Measurements from ENCODE around the gene PHTF1. TPM values are rescaled to one million over a fixed set of nuclear protein-coding genes. Genes with fewer than 3 reads are reported as not detected.
"Not testable (repeated sequence)": the region's sequence is repeated elsewhere in the genome, so short reads cannot be mapped to it uniquely, and the experiment has no call there.

The PHTF1 gene
- polyA plus RNA-seq, 3 donors, result 21.9 to 27.0 (median 26.2) TPM

DNA sequence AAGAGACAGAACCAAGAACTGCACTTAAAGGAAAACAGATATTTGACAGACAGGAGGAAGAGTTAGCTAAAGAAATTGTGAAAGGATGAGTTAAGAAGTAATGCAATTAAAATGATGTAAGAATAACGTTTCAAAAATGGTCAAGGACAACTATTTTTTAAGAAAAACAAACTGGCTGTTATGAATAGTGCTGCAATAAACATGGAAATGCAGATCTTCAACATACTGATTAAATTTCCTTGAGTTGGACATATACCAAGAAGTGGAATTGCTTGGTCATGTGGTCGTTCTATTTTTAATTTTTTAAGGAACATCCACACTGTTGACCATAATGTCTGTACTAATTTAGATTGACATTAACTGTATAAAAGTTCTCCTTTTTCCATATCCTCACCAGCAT lies 23.1 kb upstream of the PHTF1 start:
- DNase-seq, result no peak

DNA sequence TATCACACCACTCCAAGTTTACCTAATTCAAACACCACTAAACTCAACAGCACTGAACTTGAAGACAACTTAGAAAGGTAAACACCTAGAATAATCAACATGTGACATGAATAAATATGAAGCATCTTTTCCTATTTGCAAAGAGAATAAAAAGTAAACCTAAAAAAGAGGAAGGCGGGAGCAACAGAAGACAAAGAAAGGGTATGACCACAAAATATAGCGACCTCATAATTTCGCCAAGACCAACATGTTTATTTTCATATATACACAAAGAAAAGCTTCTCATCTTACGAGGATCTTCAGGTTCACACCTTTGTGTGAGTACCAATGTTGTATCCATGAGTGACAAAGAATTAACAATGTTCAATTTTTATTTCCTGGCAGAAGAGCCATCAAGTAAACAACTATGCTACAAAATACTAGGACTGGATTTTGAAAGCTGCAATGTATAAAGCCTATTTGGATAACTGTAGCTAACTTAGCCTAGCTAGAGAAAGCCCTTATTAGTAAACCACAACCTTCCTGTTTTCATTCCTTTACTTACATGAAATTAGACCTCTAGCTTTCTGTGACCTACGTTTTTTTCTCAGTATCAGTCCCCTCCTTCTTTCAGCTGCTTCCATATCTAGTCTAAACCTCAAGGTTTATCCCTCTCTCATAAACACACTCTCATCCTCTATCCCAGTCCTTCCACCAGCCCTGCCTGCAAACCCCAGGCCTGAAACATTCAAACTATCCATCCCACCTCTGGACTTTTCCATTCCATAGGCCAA lies 21.3 kb upstream of the PHTF1 start:
- DNase-seq, result no peak

DNA sequence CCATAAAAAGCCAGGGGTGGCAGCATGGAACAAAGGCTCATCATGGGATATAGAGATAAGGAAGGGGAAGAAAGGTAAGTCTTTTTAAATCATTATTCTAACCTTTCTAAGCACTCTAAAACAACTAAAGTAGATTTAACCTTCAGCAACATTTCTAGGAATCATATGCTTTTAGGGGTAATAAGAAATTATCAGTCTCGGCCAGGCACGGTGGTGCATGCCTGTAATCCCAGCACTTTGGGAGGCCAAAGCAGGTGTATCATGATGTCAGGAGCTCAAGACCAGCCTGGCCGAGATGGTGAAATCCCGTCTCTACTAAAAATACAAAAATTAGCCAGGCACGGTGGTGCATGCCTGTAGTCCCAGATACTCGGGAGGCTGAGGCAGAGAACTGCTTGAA lies 20.3 kb upstream of the PHTF1 start:
- DNase-seq, result no peak

DNA sequence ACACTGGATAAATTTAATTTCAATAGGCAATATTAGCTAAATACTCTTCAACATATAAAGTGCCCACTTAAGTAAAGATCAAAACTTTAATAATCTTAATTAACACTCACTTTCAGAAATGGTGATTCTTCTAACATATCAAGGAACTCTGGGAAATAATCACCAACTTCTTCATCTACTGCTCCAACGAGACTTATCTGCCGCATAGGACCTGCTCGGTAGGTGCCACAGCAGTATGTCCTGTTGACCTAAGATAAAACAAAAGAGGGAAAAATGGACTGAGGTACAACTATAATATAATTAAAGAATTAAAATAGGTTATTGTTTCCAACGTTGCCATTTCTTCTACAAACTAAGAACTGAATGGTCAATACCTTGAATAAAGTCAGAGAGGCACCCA lies 18.3 kb upstream of the PHTF1 start:
- no peak for DNase-seq

DNA sequence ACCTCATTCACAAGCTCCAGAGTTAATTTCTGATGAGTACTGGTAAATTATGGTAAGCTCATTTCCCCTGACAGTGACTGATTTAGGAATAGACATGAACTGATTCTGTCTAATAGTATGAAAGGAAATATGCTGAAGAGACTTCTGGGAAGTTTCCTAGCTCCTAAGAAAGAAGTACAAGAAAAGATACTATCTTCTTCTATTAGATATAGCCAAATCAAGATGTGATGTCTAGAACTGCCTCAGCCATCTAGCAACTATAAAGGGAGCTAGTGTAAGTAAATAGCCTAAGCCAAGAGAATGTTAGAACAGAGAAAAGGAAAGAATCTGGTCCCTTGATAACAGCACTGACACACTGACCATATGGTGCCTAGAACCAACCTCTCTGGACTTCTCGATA lies 10.7 kb upstream of the PHTF1 start:
- DNase-seq, result no peak

DNA sequence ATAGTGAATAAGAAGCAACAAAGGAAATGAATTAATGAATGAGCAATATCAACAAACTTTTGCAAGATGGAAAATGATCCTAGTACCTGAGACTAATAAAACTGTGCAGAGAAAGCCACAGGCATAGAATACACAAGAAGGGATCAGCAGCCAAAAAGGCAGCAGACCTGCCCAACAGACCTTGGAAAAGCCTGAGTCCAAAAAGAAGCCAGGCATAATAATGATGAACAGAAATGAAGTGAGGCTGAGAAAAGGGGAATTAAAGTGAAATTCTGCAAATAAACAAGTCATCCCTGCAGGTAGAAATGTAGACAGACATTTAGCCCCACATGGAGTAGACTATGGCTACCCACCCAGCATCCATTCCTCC lies 10.3 kb upstream of the PHTF1 start:
- no peak for DNase-seq

- DNase-seq, result no peak
Observed at GRCh38 chr1:113768916-113769600, 9.8 kb upstream of the PHTF1 start.

- DNase-seq, result no peak
Observed at GRCh38 chr1:113765306-113766230, 6.3 kb upstream of the PHTF1 start.

- DNase-seq, result no peak
Observed at GRCh38 chr1:113763661-113764060, 4.4 kb upstream of the PHTF1 start.

DNA sequence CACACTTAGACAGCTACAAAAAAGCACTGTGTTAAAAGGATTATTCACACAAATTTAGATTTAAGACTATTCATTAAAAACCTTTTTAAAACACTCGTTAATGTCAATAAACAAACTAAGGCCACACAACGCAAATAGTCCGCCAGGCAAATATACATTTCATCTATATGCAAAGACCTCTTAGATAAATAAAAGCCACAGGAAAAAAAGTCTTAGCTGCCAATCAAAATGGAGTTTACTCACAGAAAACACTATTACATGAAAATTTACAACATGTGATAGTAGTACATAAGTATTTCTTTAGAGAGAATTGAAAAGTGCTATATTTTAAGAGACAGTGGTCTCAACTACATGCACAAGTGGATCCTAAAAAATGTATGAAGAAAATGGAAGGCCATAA lies 2.7 kb upstream of the PHTF1 start:
- no peak for DNase-seq

GRCh38 chr1:113760102-113761080 lies 1.1 kb upstream of the PHTF1 start:
- no peak for DNase-seq

DNA sequence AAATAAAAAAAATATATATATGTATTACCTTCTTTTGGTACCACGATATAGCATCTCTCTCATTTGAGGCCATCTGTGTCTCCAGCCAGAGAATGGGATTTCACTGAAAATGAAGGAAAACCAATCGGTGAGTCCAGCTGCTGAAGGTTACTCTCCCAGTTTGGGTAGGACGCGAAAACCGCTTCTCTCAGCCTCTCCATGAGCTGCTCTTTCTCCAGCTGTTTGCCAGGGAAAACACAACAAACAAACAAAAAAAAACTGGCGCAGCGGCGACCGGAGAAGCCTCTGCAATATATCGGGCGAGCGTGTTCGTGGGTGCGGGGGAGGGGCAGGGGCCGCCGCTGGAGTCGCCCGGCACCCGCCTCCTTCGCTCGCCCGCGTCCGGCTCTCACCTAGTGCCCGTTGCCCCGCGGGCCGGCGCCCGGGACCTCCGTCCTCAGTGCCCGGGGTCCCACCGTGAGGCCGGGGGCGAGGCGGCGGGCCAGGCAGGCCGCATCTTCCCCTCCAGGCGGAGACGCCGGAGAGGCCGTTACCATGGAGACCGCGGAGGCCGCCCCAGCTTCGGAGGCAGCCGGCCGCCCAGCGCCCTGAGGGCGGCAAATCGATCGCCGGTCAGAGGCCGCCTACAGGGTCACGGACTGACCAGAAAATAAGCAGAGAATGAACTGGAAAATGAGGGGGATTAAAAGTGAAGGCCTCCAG lies 504 bp downstream of the PHTF1 start:
- peak; percentile 48 for DNase-seq

DNA sequence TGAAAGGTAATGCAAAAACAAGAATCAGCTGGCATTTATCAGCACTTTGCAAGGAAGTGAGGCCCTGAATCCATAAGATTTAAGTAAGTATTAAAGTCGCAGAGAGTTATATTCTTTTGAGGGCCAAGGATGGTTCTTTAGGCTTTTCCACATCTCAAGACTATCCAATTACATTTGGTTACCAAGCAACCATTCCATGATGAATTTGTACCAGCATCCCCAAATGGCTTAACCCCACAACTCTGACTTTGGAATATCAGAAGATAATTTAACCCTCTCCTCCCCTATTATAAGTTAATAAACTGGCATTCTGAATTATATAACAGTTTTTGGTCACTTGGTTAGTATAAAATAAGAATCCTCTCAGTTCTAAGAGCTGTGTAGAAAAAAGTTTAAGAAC lies 2.8 kb downstream of the PHTF1 start:
- no peak for DNase-seq

GRCh38 chr1:113753333-113753732 lies 6.0 kb downstream of the PHTF1 start:
- not testable (repeated sequence) for DNase-seq

GRCh38 chr1:113751516-113751915 lies 7.8 kb downstream of the PHTF1 start:
- no peak for DNase-seq

GRCh38 chr1:113751114-113751513 lies 8.2 kb downstream of the PHTF1 start:
- DNase-seq, result no peak

DNA sequence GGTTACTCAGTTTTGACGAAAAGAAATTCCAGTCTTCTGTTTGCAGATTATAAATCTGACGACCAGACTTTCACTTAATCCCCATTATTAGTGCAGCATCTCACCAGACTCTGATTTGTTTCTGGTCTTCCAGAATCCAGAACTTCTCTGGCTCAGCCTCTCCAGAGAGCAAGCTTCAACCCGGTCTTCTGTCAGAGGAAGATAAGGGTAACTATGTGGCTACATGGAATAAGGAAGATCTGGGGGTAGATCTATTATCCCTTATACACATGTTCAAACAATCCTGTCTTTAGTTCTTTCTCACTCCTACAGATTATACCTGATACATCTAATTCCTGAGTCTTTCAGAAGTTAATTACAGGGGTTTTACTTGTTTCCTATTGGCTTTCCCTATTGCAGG lies 9.9 kb downstream of the PHTF1 start:
- DNase-seq, result no peak

DNA sequence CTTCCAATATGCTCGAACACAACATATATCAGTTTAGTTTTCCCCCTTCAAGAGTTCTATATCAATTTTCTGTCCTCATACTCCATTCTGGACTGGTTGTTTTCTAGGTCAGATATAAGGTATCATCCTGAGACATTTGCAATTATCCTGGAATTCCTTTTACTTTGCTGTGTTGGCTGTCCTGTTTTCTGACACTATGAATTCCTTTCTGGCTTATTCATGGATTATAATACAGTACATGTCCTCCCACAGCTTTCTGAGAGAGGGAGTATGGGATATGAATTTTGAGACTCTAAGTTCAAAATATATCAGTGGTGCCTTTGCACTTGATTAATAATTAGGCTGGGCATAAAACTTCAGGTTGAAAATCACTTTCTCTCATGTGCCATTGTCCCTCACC lies 11.9 kb downstream of the PHTF1 start:
- DNase-seq, result no peak

DNA sequence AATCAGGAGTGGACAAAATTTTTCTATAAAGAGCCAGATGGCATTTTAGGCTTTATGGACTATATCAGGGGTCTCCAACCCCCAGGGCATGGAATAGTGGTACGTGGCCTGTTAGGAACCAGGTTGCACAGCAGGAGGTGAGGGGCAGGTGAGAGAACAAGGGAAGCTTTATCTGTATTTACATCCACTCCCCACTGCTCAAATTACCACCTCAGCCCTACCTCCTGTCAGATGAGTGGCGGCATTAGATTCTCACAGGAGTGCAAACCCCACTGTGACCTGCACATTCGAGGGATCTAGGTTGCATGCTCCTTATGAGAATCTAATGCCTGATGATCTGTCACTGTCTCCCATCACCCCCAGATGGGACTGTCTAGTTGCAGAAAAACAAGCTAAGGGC lies 13.9 kb downstream of the PHTF1 start:
- DNase-seq, result no peak

GRCh38 chr1:113744114-113744513 lies 15.2 kb downstream of the PHTF1 start:
- no peak for DNase-seq

GRCh38 chr1:113742515-113742914 lies 16.8 kb downstream of the PHTF1 start:
- DNase-seq, result no peak
